Liver (tissue), 9 donors: ENCODE results near the gene ZMYND8. TPM values are rescaled to one million over a fixed set of nuclear protein-coding genes. Genes with fewer than 3 reads are reported as not detected.

Source experiments
- DNase-seq: peaks from one replicate; pipeline ENCODE4 v3.0.0-alpha.2; 2017; ENCODE audit warnings: low spot score
- H3K27ac ChIP-seq, 2 donors: one replicate each; pipeline ENCODE4 v1.7.0; 2013; ENCODE audit warnings: inconsistent platforms in 2 of 2, low read length in 2 of 2, control low read depth in 1 of 2, low read depth in 1 of 2, mild to moderate bottlenecking in 1 of 2
- H3K27me3 ChIP-seq, 4 donors: one replicate each; pipeline versions ENCODE4 v1.6.1 to v1.7.0; 2013; ENCODE audit warnings: low read length in 3 of 4, inconsistent platforms in 1 of 4, mild to moderate bottlenecking in 1 of 4, moderate library complexity in 1 of 4; ENCODE audit not compliant: control insufficient read depth in 4 of 4, insufficient read depth in 4 of 4
- H3K36me3 ChIP-seq, 4 donors: one replicate each; pipeline versions ENCODE4 v1.6.1 to v1.7.0; 2013; ENCODE audit warnings: low read length in 3 of 4, mild to moderate bottlenecking in 3 of 4, low read depth in 1 of 4, moderate library complexity in 1 of 4; ENCODE audit not compliant: control insufficient read depth in 4 of 4, insufficient read depth in 3 of 4
- H3K4me1 ChIP-seq, 4 donors: one replicate each; pipeline versions ENCODE4 v1.6.1 to v1.7.0; 2013; ENCODE audit warnings: low read length in 3 of 4, mild to moderate bottlenecking in 3 of 4, moderate library complexity in 1 of 4; ENCODE audit not compliant: control insufficient read depth in 4 of 4, insufficient read depth in 4 of 4
- H3K4me3 ChIP-seq, 3 donors: one replicate each; pipeline versions ENCODE4 v1.6.1 to v1.7.0; 2013; ENCODE audit warnings: low read length in 3 of 3, control low read depth in 1 of 3, low read depth in 1 of 3, mild to moderate bottlenecking in 1 of 3
- H3K9ac ChIP-seq, 2 donors: one replicate each; pipeline ENCODE4 v1.7.0; 2013; ENCODE audit warnings: low read length in 2 of 2, mild to moderate bottlenecking in 2 of 2, moderate library complexity in 2 of 2, control low read depth in 1 of 2, low read depth in 1 of 2
- H3K9me3 ChIP-seq, 4 donors: one replicate each; pipeline versions ENCODE4 v1.6.1 to v1.7.0; 2013; ENCODE audit warnings: low read length in 3 of 4; ENCODE audit not compliant: control insufficient read depth in 4 of 4
- CTCF ChIP-seq: fragments of 150-350 bp; IDR thresholded peaks from 2 replicates; pipeline ENCODE4 v1.5.1; 2017; ENCODE audit warnings: improper control_type of control experiment, low read depth, low read length; ENCODE audit not compliant: missing input control
- EGR1 ChIP-seq, 2 donors: IDR thresholded peaks; 2 replicates each; pipeline ENCODE4 v1.6.1; 2016 to 2018; ENCODE audit warnings: antibody characterized with exemption in 2 of 2, low read depth in 2 of 2
- FOXA1 ChIP-seq: IDR thresholded peaks from 2 replicates; pipeline ENCODE4 v1.6.1; 2016; ENCODE audit warnings: antibody characterized with exemption
- FOXA2 ChIP-seq: IDR thresholded peaks from 2 replicates; pipeline ENCODE4 v1.6.1; 2016; ENCODE audit warnings: antibody characterized with exemption
- GABPA ChIP-seq, 2 donors: IDR thresholded peaks in 1 of 2; conservative IDR thresholded peaks in 1 of 2; 2 replicates each; pipeline ENCODE4 v1.6.1; 2016; ENCODE audit warnings: antibody characterized with exemption in 2 of 2, mild to moderate bottlenecking in 1 of 2, moderate library complexity in 1 of 2
- HNF4A ChIP-seq, 2 donors: conservative IDR thresholded peaks; 2 replicates each; pipeline ENCODE4 v1.6.1; 2016; ENCODE audit warnings: antibody characterized with exemption in 2 of 2, mild to moderate bottlenecking in 2 of 2
- HNF4G ChIP-seq: IDR thresholded peaks from 2 replicates; pipeline ENCODE4 v1.6.1; 2016; ENCODE audit warnings: antibody characterized with exemption
- JUND ChIP-seq, 2 donors: IDR thresholded peaks; 2 replicates each; pipeline ENCODE4 v1.6.1; 2016; ENCODE audit warnings: antibody characterized with exemption in 2 of 2
- MAX ChIP-seq: IDR thresholded peaks from 2 replicates; pipeline ENCODE4 v1.6.1; 2016; ENCODE audit warnings: antibody characterized with exemption
- NR2F2 ChIP-seq: IDR thresholded peaks from 2 replicates; pipeline ENCODE4 v1.6.1; 2016; ENCODE audit warnings: antibody characterized with exemption
- RAD21 ChIP-seq, 2 donors: IDR thresholded peaks; 2 replicates each; pipeline ENCODE4 v1.6.1; 2016; ENCODE audit warnings: antibody characterized with exemption in 2 of 2, mild to moderate bottlenecking in 2 of 2
- REST ChIP-seq: IDR thresholded peaks from 2 replicates; pipeline ENCODE4 v1.6.1; 2016; ENCODE audit warnings: antibody characterized with exemption, mild to moderate bottlenecking
- RXRA ChIP-seq, 2 donors: IDR thresholded peaks; 2 replicates each; pipeline ENCODE4 v1.6.1; 2017 to 2018; ENCODE audit warnings: antibody characterized with exemption in 2 of 2, mild to moderate bottlenecking in 1 of 2
- SP1 ChIP-seq: IDR thresholded peaks from 2 replicates; pipeline ENCODE4 v1.6.1; 2018; ENCODE audit warnings: antibody characterized with exemption, mild to moderate bottlenecking
- TAF1 ChIP-seq: conservative IDR thresholded peaks from 2 replicates; pipeline ENCODE4 v1.6.1; 2016; ENCODE audit warnings: antibody characterized with exemption, mild to moderate bottlenecking
- YY1 ChIP-seq: IDR thresholded peaks from 2 replicates; pipeline ENCODE4 v1.6.1; 2016; ENCODE audit warnings: antibody characterized with exemption, mild to moderate bottlenecking
- ZBTB33 ChIP-seq: IDR thresholded peaks from 2 replicates; pipeline ENCODE4 v1.6.1; 2016; ENCODE audit warnings: antibody characterized with exemption
- WGBS: extraction: QIAGEN DNeasy Blood & Tissue Kit; methylation state at CpG from one replicate; pipeline ENCODE4 v1.1.7; 2013; 5-methylcytosine and 5-hydroxymethylcytosine counted together
- polyA plus RNA-seq, 2 donors: library from polyadenylated mRNA; stranded (reverse) in 1 of 2; unstranded in 1 of 2; fragments of 200-250 nt in 1 of 2; fragments of >200 nt in 1 of 2; fragmentation: Nextera tagmentation in 1 of 2; extraction: Ambion mirVana in 1 of 2; gene quantifications; one replicate each; pipeline versions ENCODE4 v1.2.1 to v1.2.3, GENCODE V29; 2013 to 2015
- total RNA-seq, 2 donors: library from RNA; depleted of rRNA; stranded (reverse); fragments of >200 nt; gene quantifications; one replicate each; pipeline ENCODE4 v1.2.3, GENCODE V29; 2014
- donor health status: healthy.
- donor health status: healthy.
- donor health status: healthy.
- donor health status: healthy.
- donor health status: healthy.

ZMYND8 gene
- total and polyA plus RNA-seq, 4 donors = 3.3 to 23.5 (median 6.8) TPM

GRCh38 chr20:47292581-47292980 lies 63.9 kb downstream of the ZMYND8 start:
- no peak overlapping the region for H3K27ac ChIP-seq
- WGBS = 98% methylated on average over 6 of the region's 6 CpGs
- no peaks in the 10 kb centered on the region for H3K4me1 ChIP-seq
- H3K9ac ChIP-seq = no peak overlapping the region
- TF ChIP-seq EGR1 (IDR thresholded peaks at IDR 0.05; ENCODE audit: low read depth in 2 of 2) = no peak
- TF ChIP-seq YY1 = no peak
- no peak for TF ChIP-seq JUND (IDR thresholded peaks at IDR 0.05)
- TF ChIP-seq REST = no peak
- TF ChIP-seq GABPA (IDR thresholded peaks at IDR 0.05 in 1 of 2, conservative IDR thresholded peaks at IDR 0.05 in 1 of 2) = no peak
- TF ChIP-seq RAD21 (IDR thresholded peaks at IDR 0.05) = no peak
- TF ChIP-seq HNF4G = no peak
- TF ChIP-seq FOXA1 = no peak
- no peak for TF ChIP-seq CTCF
- TF ChIP-seq FOXA2 = no peak
- no peak for TF ChIP-seq SP1
- TF ChIP-seq NR2F2 = no peak
- TF ChIP-seq MAX = no peak
- no peak for TF ChIP-seq ZBTB33
- TF ChIP-seq RXRA (IDR thresholded peaks at IDR 0.05) = no peak
- TF ChIP-seq HNF4A (conservative IDR thresholded peaks at IDR 0.05) = no peak
- TF ChIP-seq TAF1 = no peak
- no peak overlapping the region for H3K4me3 ChIP-seq
- H3K36me3 ChIP-seq = peaks cover 4 to 36% (median 18%) of the 10 kb centered on the region in 4 donors
- H3K9me3 ChIP-seq = no peaks in the 10 kb centered on the region
- DNase-seq = no peak
- no peaks in the 10 kb centered on the region for H3K27me3 ChIP-seq
